Left lobe of liver (tissue), 1 donor: ENCODE results near the gene FBXW10B. TPM values are rescaled to one million over a fixed set of nuclear protein-coding genes. Genes with fewer than 3 reads are reported as not detected.

Source experiments
- total RNA-seq: library from RNA; stranded (reverse); gene quantifications from one replicate; pipeline ENCODE4 v1.2.1, GENCODE V29; 2021
- donor health status: DM: no; HTN: yes; CAD: no.

The FBXW10B gene
- total RNA-seq, 1 donor from 2014 or later = 0.55 TPM

Other genes with a start within 250 kb of the FBXW10B start
- gene CDRT4, start 152.1 kb downstream of the FBXW10B start, total RNA-seq = 1.7 TPM
- gene TVP23C, start 56.2 kb downstream of the FBXW10B start, total RNA-seq = 4.1 TPM
- 7.0 TPM for gene TRIM16, start 64.6 kb upstream of the FBXW10B start, total RNA-seq
- gene ZNF286A, start 80.0 kb upstream of the FBXW10B start, total RNA-seq = 3.5 TPM
- not detected for gene TBC1D26, start 112.6 kb upstream of the FBXW10B start, total RNA-seq